ENCODE data around the gene LMF2. TPM values are rescaled to one million over a fixed set of nuclear protein-coding genes. Genes with fewer than 3 reads are reported as not detected.

LMF2 gene
- total and polyA plus RNA-seq, 3 experiments from 2014 or later, result 33.6 to 89.4 (median 88.6) TPM

GRCh38 chr22:50548040-50548920 is 40.8 kb upstream of the LMF2 start:
- peak overlapping the region; percentile 54 for H3K27ac ChIP-seq (ENCODE audit: low read depth, low read length)
- H3K4me1 ChIP-seq (ENCODE audit: insufficient read depth, low read length), result peaks cover 53% of the 10 kb centered on the region
- H3K9me3 ChIP-seq (ENCODE audit: low read length), result no peaks in the 10 kb centered on the region
- ChIA-PET CTCF (interaction anchor here (0.6 to 5.8 kb wide), 15 partner anchors 11 to 78 kb away, joined by 3 to 86 read pairs (median 4); partner anchors contain the start of genes CPT1B, LMF2, NCAPH2 and SCO2), POLR2A (interaction anchor here (0.6 to 2.4 kb wide), 12 partner anchors 9 to 357 kb away, joined by 3 to 36 read pairs (median 8); partner anchors contain the start of genes CHKB, HDAC10, LMF2 and NCAPH2)
- peaks cover 0 to 2% (median 0%) of the 10 kb centered on the region in 3 donors for H3K36me3 Mint-ChIP-seq
- peak; percentile 51 to 80 (median 61) for DNase-seq
- peak overlapping the region; percentile 57 to 79 (median 67) for H3K4me3 Mint-ChIP-seq
- H3K9me3 Mint-ChIP-seq, result no peaks in the 10 kb centered on the region
- H3K27me3 ChIP-seq (ENCODE audit: insufficient read depth, low read length, poor library complexity, severe bottlenecking), result no peaks in the 10 kb centered on the region
- peak overlapping the region; percentile 60 for H3K4me3 ChIP-seq (ENCODE audit: low read length)
- H3K27ac Mint-ChIP-seq, result peak overlapping the region; percentile 68 to 88 (median 82)
- peaks cover 33 to 58% (median 38%) of the 10 kb centered on the region in 3 donors for H3K4me1 Mint-ChIP-seq
- H3K36me3 ChIP-seq (ENCODE audit: insufficient read depth, low read length), result no peaks in the 10 kb centered on the region
- no peaks in the 10 kb centered on the region for H3K27me3 Mint-ChIP-seq

DNA sequence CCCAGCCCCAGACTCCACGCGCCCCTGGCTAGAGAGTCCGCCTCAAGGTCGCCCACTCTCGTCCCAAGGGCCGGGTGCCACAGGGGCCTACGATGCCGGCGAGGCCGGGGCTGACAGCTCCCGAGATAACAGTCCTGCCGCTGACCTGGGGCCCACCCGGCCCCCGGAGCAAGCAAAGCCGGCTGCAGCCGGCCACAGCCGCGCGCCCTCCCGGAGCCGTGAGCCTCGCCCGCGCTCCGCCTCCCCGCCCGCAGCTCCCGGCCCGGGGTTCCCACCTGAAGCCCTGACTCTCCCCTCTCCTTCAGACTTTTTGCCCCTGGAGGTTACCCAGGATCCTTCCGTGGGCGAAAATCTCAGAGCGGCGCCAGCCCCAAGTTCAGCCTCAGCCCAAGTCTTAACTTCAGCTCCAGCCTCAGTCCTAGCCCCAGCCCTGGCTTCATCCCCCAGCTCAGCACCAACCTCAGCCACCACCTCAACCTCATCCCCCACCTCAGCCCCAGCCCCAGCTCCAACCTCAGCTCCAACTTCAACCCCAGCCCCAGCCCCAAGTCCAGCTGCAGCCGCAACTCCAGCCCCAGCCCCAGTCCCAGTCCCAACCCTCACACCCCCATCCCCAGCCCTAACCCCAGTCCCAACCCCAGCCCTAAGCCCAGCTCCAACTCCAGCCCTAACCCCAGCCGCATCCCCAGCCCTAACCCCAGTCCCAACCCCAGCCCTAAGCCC is 39.9 kb upstream of the LMF2 start:
- H3K27ac ChIP-seq (ENCODE audit: low read depth, low read length), result no peak overlapping the region
- H3K4me1 ChIP-seq (ENCODE audit: insufficient read depth, low read length), result peaks cover 53% of the 10 kb centered on the region
- ChIA-PET CTCF (interaction anchor here (0.6 to 5.8 kb wide), 12 partner anchors 10 to 77 kb away, joined by 3 to 86 read pairs (median 5); partner anchors contain the start of genes SCO2, SYCE3 and TYMP), POLR2A (interaction anchor here (1.8 to 2.4 kb wide), 6 partner anchors 8 to 73 kb away, joined by 8 to 36 read pairs (median 15); partner anchors contain the start of genes CHKB, LMF2, NCAPH2 and SCO2)
- H3K4me3 ChIP-seq (ENCODE audit: low read length), result no peak overlapping the region
- DNase-seq, result peak in 1 of 5 donors; percentile 50
- H3K27me3 ChIP-seq (ENCODE audit: insufficient read depth, low read length, poor library complexity, severe bottlenecking), result no peaks in the 10 kb centered on the region
- peak overlapping the region in 5 of 8 donors; percentile 17 to 81 (median 57) for H3K27ac Mint-ChIP-seq
- no peaks in the 10 kb centered on the region for H3K9me3 ChIP-seq (ENCODE audit: low read length)
- H3K4me1 Mint-ChIP-seq, result peaks cover 35 to 58% (median 41%) of the 10 kb centered on the region in 3 donors
- peak overlapping the region in 5 of 7 donors; percentile 9 to 38 (median 29) for H3K4me3 Mint-ChIP-seq
- no peaks in the 10 kb centered on the region for H3K27me3 Mint-ChIP-seq
- peaks cover 0 to 2% (median 0%) of the 10 kb centered on the region in 3 donors for H3K36me3 Mint-ChIP-seq
- H3K36me3 ChIP-seq (ENCODE audit: insufficient read depth, low read length), result no peaks in the 10 kb centered on the region
- no peaks in the 10 kb centered on the region for H3K9me3 Mint-ChIP-seq

DNA sequence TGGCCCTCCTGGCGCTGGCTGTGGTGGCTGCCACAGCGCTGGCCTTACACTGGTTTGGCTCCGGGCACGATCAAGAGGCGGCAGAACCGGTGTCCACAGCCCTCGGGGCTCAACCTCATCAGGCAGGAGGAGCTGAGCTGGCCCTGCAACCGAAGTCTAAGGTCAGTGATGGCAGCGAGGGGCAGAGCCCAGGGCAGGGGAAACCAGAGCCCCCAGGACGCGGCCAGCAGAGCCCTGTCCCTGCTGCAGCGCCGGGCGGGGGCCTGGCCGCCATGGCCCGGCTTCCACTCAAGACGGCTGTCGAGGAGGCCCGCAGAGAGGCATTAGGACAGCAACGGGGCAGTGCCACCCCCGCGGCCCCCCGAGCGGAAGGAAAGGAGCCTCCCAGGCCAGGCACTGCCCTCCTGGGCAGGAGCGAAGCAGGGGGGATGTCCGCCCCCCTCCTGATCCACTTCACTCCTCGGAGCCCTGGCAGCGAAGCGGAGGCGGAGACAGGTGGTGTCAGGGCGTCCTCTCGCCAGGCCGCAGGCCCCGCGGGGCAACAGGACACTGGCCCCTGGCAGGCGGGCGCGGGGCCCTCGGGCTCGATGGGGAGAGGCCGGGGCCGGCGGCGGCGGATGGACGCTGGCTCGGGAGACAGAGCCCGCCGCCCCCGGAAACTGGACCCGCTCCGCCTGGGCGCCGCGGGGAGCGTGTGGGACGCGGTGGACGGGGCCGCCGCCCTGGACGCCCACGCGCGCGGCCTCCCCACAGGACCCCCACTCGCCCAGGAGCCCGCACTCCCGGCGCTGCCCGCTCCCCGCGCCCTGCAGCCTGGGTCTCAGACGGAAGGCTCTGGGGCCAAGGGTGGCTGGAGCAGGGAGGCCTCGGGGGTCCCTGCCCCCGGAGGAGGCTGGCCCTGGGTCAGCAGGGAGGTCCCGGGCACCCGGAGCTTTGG is 39.1 kb upstream of the LMF2 start:
- Histone ChIP-seq H3K9me3 (ENCODE audit: low read length) (no peaks in the 10 kb centered on the region), H3K27ac (ENCODE audit: low read depth, low read length) (no peak overlapping the region), H3K4me3 (ENCODE audit: low read length) (no peak overlapping the region), H3K27me3 (ENCODE audit: insufficient read depth, low read length, poor library complexity, severe bottlenecking) (no peaks in the 10 kb centered on the region), H3K4me1 (ENCODE audit: insufficient read depth, low read length) (peaks cover 53% of the 10 kb centered on the region), H3K36me3 (ENCODE audit: insufficient read depth, low read length) (no peaks in the 10 kb centered on the region)
- peaks cover 0 to 2% (median 0%) of the 10 kb centered on the region in 3 donors for H3K36me3 Mint-ChIP-seq
- peak overlapping the region in 5 of 8 donors; percentile 10 to 99 (median 82) for H3K27ac Mint-ChIP-seq
- peaks cover 36 to 58% (median 43%) of the 10 kb centered on the region in 3 donors for H3K4me1 Mint-ChIP-seq
- DNase-seq, result peak in 1 of 5 donors; percentile 45
- H3K27me3 Mint-ChIP-seq, result no peaks in the 10 kb centered on the region
- POLR2A ChIA-PET, result interaction anchor here (0.6 to 2.4 kb wide), 6 partner anchors 7 to 74 kb away, joined by 3 to 36 read pairs (median 15); partner anchors contain the start of genes LMF2, NCAPH2 and SCO2
- peak overlapping the region in 5 of 7 donors; percentile 19 to 85 (median 51) for H3K4me3 Mint-ChIP-seq
- CTCF ChIA-PET, result interaction anchor here (1.3 to 5.8 kb wide), 7 partner anchors 9 to 52 kb away, joined by 3 to 86 read pairs (median 11); partner anchors contain the start of genes SCO2, SYCE3 and TYMP
- no peaks in the 10 kb centered on the region for H3K9me3 Mint-ChIP-seq

- Mint-ChIP-seq H3K4me1 (peaks cover 36 to 56% (median 41%) of the 10 kb centered on the region in 3 donors), H3K36me3 (peaks cover 0 to 2% (median 0%) of the 10 kb centered on the region in 3 donors), H3K9me3 (no peaks in the 10 kb centered on the region), H3K27me3 (no peaks in the 10 kb centered on the region), H3K4me3 (peak within 1 kb of the TSS; percentile 51 to 85 (median 71)), H3K27ac (peak within 1 kb of the TSS; percentile 77 to 99 (median 91))
- Histone ChIP-seq H3K27me3 (ENCODE audit: insufficient read depth, low read length, poor library complexity, severe bottlenecking) (no peaks in the 10 kb centered on the region), H3K4me1 (ENCODE audit: insufficient read depth, low read length) (peaks cover 46% of the 10 kb centered on the region), H3K36me3 (ENCODE audit: insufficient read depth, low read length) (no peaks in the 10 kb centered on the region), H3K4me3 (ENCODE audit: low read length) (peak within 1 kb of the TSS; percentile 77), H3K9me3 (ENCODE audit: low read length) (no peaks in the 10 kb centered on the region), H3K27ac (ENCODE audit: low read depth, low read length) (peak within 1 kb of the TSS; percentile 33)
- POLR2A ChIA-PET, result interaction anchor here (0.8 to 1.8 kb wide), 4 partner anchors 19 to 76 kb away, joined by 3 to 8 read pairs (median 5); partner anchors contain the start of genes LMF2, NCAPH2 and SCO2
- DNase-seq, result peak in 1 of 5 donors; percentile 47
- CTCF ChIA-PET, result interaction anchor here (1.0 to 5.8 kb wide), 7 partner anchors 9 to 75 kb away, joined by 3 to 86 read pairs (median 4); partner anchors contain the start of genes SCO2, SYCE3 and TYMP
Measured at GRCh38 chr22:50545522-50546325, 38.2 kb upstream of the LMF2 start, which contains the start of gene KLHDC7B. KLHDC7B (plus strand) TSS chr22:50545899; CDS start chr22:50546244, 345 bp downstream.

GRCh38 chr22:50544746-50545253 is 37.3 kb upstream of the LMF2 start:
- Mint-ChIP-seq H3K36me3 (no peaks in the 10 kb centered on the region), H3K27me3 (no peaks in the 10 kb centered on the region), H3K9me3 (no peaks in the 10 kb centered on the region), H3K27ac (peak overlapping the region; percentile 74 to 99 (median 91)), H3K4me1 (peaks cover 34 to 55% (median 39%) of the 10 kb centered on the region in 3 donors), H3K4me3 (peak overlapping the region; percentile 60 to 85 (median 71))
- Histone ChIP-seq H3K4me3 (ENCODE audit: low read length) (peak overlapping the region; percentile 77), H3K4me1 (ENCODE audit: insufficient read depth, low read length) (peaks cover 43% of the 10 kb centered on the region), H3K27ac (ENCODE audit: low read depth, low read length) (peak overlapping the region; percentile 33), H3K36me3 (ENCODE audit: insufficient read depth, low read length) (no peaks in the 10 kb centered on the region), H3K9me3 (ENCODE audit: low read length) (no peaks in the 10 kb centered on the region), H3K27me3 (ENCODE audit: insufficient read depth, low read length, poor library complexity, severe bottlenecking) (no peaks in the 10 kb centered on the region)
- CTCF ChIA-PET, result interaction anchor here (0.7 to 5.8 kb wide), 8 partner anchors 9 to 76 kb away, joined by 3 to 86 read pairs (median 4); partner anchors contain the start of genes SCO2, SYCE3 and TYMP
- peak in 1 of 5 donors; percentile 46 for DNase-seq
- POLR2A ChIA-PET, result interaction anchor here (0.6 to 1.8 kb wide), 6 partner anchors 13 to 76 kb away, joined by 3 to 8 read pairs (median 4); partner anchors contain the start of genes LMF2, NCAPH2 and SCO2
